HUES64 (cell line): ENCODE data around the gene SFXN4.

Experiments used
- H3K27ac ChIP-seq: 2 replicates; pipeline ENCODE4 v1.7.0; 2013; ENCODE audit warnings: low read depth, low read length, inconsistent platforms
- H3K27me3 ChIP-seq: 2 replicates; pipeline ENCODE4 v1.6.1; 2013; ENCODE audit warnings: mild to moderate bottlenecking, low read length; ENCODE audit not compliant: insufficient read depth
- H3K36me3 ChIP-seq: 2 replicates; pipeline ENCODE4 v1.6.1; 2013; ENCODE audit warnings: mild to moderate bottlenecking, low read length; ENCODE audit not compliant: insufficient read depth
- H3K4me1 ChIP-seq: 2 replicates; pipeline ENCODE4 v1.6.1; 2013; ENCODE audit warnings: mild to moderate bottlenecking, low read length, moderate library complexity; ENCODE audit not compliant: insufficient read depth
- H3K4me3 ChIP-seq: 2 replicates; pipeline ENCODE4 v1.5.1; 2013; ENCODE audit warnings: mild to moderate bottlenecking, low read length, moderate library complexity
- H3K9ac ChIP-seq: 2 replicates; pipeline ENCODE4 v1.6.1; 2013; ENCODE audit warnings: mild to moderate bottlenecking, low read depth, low read length
- H3K9me3 ChIP-seq: 2 replicates; pipeline ENCODE4 v1.6.1; 2013; ENCODE audit warnings: low read depth, low read length; ENCODE audit not compliant: insufficient read depth
- WGBS: fragments of 150-250, 120-280 bp; methylation state at CpG from one replicate; pipeline ENCODE4 v1.1.7; 2013; ENCODE audit warnings: missing lambda C conversion rate; 5-methylcytosine and 5-hydroxymethylcytosine counted together

The SFXN4 gene

DNA sequence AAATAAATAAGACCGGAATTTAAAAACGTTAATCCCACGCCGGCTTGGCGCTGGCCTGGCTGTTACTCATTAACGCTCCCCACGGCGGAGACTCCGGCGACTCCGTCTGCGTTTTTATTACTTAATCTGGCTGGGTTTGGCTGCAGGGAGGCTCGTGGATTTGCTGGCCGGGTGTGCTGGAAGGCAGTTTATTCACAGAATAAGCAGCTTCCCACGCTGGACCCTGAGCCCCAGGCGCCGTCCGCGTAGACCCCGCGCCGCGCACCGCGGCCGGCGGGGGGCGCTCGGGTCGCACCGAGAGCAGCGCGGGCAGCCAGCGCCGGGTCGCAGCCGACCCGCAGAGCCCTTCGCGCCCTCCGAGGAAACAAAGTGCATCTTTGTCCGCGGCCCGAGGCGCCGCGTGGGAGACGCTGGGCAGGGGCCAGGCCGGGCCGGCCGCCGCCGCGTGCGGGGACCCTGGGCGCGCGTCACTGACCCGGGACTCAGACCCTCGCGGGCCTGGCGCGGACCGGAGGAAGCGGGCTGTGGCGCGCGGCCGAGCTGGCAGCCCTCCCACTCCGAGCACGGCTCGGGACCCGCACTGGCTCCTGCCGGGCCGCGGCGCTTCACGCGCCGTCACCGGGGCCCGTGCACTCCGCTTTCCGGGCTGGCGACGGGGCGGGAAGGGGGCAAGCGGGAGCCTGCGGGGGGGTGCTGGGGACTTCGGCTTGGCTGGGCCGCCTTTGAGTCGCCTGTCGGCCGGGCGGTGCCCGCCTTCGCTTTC is 41.3 kb upstream of the SFXN4 start:
- WGBS, result 2% methylated on average over 97 of the region's 97 CpGs
- H3K27me3 ChIP-seq, result peaks cover 19% of the 10 kb centered on the region
- H3K27ac ChIP-seq, result peak overlapping the region; percentile 70; the same call in 1 of the 2 replicates
- peak overlapping the region; percentile 75 for H3K4me3 ChIP-seq
- peaks cover 30% of the 10 kb centered on the region for H3K4me1 ChIP-seq
- no peaks in the 10 kb centered on the region for H3K36me3 ChIP-seq
- H3K9ac ChIP-seq, result peak overlapping the region; percentile 93
- H3K9me3 ChIP-seq, result no peaks in the 10 kb centered on the region

DNA sequence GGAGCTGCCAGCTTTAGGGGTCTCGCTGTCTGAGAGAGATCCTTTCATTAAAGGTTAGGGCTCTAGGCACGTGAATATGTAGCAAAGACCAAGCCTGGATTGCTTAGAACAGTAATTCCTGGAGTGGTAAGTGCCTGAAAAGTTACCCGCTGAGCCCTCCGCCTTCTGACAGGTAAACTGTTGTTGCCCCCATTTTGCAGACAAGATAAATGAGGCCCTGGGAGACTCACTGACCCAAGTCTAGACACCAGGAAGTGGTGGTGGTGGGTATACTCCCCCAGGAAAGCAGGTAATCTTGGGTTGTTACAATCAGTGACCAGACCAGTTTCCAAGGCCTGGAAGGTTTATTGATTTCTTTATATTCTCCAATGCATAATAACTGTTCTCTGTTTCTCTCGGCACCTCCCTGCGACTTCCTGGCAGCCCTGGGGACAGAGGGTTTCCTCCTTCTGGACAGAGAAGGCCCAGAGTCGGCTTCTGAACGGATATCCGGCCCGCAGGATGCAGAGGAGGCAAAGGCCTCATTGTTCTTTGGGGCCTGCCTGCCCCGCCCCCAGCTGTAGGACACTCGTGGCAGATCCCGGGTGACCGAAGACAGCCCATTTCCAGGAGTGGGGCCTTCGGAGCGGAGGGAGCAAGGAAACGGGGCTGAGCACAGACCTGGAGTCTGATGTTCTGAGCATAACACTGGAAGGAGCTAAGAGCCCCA is 40.5 kb upstream of the SFXN4 start:
- no peaks in the 10 kb centered on the region for H3K36me3 ChIP-seq
- 57% methylated on average over 17 of the region's 17 CpGs for WGBS
- H3K9ac ChIP-seq, result peak overlapping the region; percentile 93; the same call in 1 of the 2 replicates
- H3K9me3 ChIP-seq, result no peaks in the 10 kb centered on the region
- peaks cover 23% of the 10 kb centered on the region for H3K4me1 ChIP-seq
- H3K4me3 ChIP-seq, result peak overlapping the region; percentile 75
- no peak overlapping the region for H3K27ac ChIP-seq
- peaks cover 19% of the 10 kb centered on the region for H3K27me3 ChIP-seq

DNA sequence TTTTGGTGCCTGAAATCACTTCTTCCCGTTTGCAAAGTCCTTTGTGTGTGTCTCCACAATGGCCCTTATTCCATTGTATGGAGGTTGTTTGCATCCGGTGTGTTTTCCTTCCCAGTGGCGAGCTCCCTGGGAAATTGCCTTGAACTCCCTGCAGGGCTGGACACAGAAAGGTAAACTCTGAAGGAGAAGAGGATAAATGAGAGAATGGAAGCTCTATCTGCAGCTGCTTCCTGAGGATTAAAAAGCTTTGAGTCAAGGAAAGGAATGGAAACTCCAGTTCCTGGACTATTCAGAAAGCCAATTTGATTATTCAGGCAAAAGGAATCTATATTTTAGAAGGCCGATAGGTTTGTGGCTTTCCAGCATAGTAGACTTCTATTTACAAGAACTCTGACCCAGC is 37.5 kb upstream of the SFXN4 start:
- Histone ChIP-seq H3K4me1 (no peaks in the 10 kb centered on the region; the same call in 1 of the 2 replicates), H3K27ac (peak overlapping the region; percentile 44; the same call in 1 of the 2 replicates), H3K27me3 (peaks cover 4% of the 10 kb centered on the region), H3K36me3 (no peaks in the 10 kb centered on the region), H3K9me3 (no peaks in the 10 kb centered on the region), H3K4me3 (no peak overlapping the region), H3K9ac (no peak overlapping the region)
- 65% methylated on average over 4 of the region's 4 CpGs for WGBS

DNA sequence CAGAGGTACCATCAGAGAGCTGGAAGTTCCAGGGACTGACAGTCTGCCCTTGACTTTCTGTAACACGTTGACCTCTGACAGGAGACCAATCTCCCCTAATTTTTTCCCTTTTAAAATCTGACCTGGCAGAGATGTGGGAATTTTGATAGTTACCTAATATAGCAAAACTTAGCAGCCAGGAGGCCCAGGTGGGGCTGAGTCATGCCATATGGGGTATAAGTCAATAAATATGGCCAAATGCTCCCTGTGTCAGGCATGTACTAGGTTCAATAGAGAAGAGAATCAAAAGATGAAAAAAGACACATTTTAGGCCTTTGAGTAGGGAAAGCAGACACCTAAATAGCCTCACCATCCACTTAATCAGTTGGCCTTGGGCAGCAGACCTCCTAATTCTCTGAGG is 35.7 kb upstream of the SFXN4 start:
- H3K27me3 ChIP-seq, result no peaks in the 10 kb centered on the region
- H3K9ac ChIP-seq, result no peak overlapping the region
- WGBS, result 82% methylated on average over 1 of the region's 1 CpG
- no peak overlapping the region for H3K4me3 ChIP-seq
- no peaks in the 10 kb centered on the region for H3K36me3 ChIP-seq
- no peaks in the 10 kb centered on the region for H3K9me3 ChIP-seq
- H3K27ac ChIP-seq, result no peak overlapping the region
- no peaks in the 10 kb centered on the region; the same call in 1 of the 2 replicates for H3K4me1 ChIP-seq

GRCh38 chr10:119199231-119199992 is 33.9 kb upstream of the SFXN4 start:
- WGBS, result 55% methylated on average over 9 of the region's 9 CpGs
- H3K27ac ChIP-seq, result no peak overlapping the region
- H3K9ac ChIP-seq, result no peak overlapping the region
- no peaks in the 10 kb centered on the region for H3K9me3 ChIP-seq
- no peak overlapping the region for H3K4me3 ChIP-seq
- no peaks in the 10 kb centered on the region for H3K27me3 ChIP-seq
- no peaks in the 10 kb centered on the region; the same call in 1 of the 2 replicates for H3K4me1 ChIP-seq
- H3K36me3 ChIP-seq, result no peaks in the 10 kb centered on the region

- Histone ChIP-seq H3K27ac (no peak overlapping the region), H3K36me3 (no peaks in the 10 kb centered on the region), H3K9ac (no peak overlapping the region), H3K27me3 (no peaks in the 10 kb centered on the region), H3K4me3 (no peak overlapping the region), H3K9me3 (no peaks in the 10 kb centered on the region), H3K4me1 (no peaks in the 10 kb centered on the region; the same call in 1 of the 2 replicates)
- WGBS, result 60% methylated on average over 7 of the region's 7 CpGs
Observed at GRCh38 chr10:119198438-119198837, 32.9 kb upstream of the SFXN4 start.

DNA sequence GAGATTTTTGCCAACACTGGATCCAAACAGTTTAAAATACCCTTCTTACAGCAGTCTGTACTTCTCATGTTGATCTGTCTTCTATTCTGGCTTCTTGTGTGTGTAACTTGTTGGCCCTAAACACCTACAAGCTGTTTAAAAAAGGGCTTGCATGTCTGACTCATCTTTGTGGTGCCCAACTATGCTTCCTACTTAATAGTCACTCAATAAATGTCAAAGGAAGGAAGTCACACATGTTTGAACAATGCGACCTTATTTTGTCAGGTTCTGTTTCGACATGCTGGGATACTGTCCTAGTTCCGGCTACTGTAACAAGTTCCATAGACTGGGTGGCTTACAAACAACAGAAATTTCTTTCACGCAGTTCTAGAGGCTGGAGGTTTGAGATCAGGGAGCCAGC is 32.4 kb upstream of the SFXN4 start:
- H3K9ac ChIP-seq, result no peak overlapping the region
- no peaks in the 10 kb centered on the region for H3K36me3 ChIP-seq

DNA sequence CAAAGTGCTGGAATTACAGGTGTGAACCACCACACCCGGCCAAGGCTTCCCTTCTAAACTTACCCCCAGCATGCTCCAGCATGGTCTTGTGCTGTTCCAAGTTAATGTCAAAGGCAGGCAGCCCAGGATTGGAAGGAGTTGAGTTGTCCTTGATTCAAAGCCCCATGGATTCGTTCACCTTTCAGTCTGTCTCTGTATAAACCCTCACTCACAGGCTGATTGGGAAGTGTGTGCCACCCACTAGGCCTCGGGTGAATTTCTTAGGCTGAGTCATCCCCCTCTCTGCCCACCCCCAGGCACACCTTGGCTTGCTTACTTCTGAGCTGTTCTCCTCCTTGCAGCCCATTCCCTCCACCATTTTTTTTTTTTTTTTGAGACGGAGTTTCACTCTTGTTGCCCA is 26.4 kb upstream of the SFXN4 start:
- Histone ChIP-seq H3K9me3 (no peaks in the 10 kb centered on the region), H3K9ac (no peak overlapping the region), H3K27me3 (no peaks in the 10 kb centered on the region), H3K4me3 (no peak overlapping the region), H3K4me1 (no peaks in the 10 kb centered on the region), H3K36me3 (no peaks in the 10 kb centered on the region), H3K27ac (no peak overlapping the region)
- WGBS, result 73% methylated on average over 4 of the region's 4 CpGs

More for the DNA sequence above, 32.4 kb upstream of the SFXN4 start:
- no peak overlapping the region for H3K4me3 ChIP-seq
- no peaks in the 10 kb centered on the region for H3K27me3 ChIP-seq
- WGBS, result 87% methylated on average over 4 of the region's 4 CpGs
- H3K27ac ChIP-seq, result no peak overlapping the region
- no peaks in the 10 kb centered on the region; the same call in 1 of the 2 replicates for H3K4me1 ChIP-seq
- no peaks in the 10 kb centered on the region for H3K9me3 ChIP-seq

- no peaks in the 10 kb centered on the region for H3K36me3 ChIP-seq
- 61% methylated on average over 4 of the region's 5 CpGs for WGBS
- H3K27me3 ChIP-seq, result no peaks in the 10 kb centered on the region
- H3K9ac ChIP-seq, result no peak overlapping the region
- H3K27ac ChIP-seq, result no peak overlapping the region
- H3K4me3 ChIP-seq, result no peak overlapping the region
- H3K4me1 ChIP-seq, result no peaks in the 10 kb centered on the region
- H3K9me3 ChIP-seq, result no peaks in the 10 kb centered on the region
Observed at GRCh38 chr10:119190954-119191785, 25.7 kb upstream of the SFXN4 start.

- no peak overlapping the region for H3K4me3 ChIP-seq
- H3K9me3 ChIP-seq, result no peaks in the 10 kb centered on the region
- peak overlapping the region; percentile 5; the same call in 1 of the 2 replicates for H3K9ac ChIP-seq
- H3K36me3 ChIP-seq, result no peaks in the 10 kb centered on the region
- WGBS, result 80% methylated on average over 4 of the region's 4 CpGs
- H3K27me3 ChIP-seq, result no peaks in the 10 kb centered on the region
- no peaks in the 10 kb centered on the region for H3K4me1 ChIP-seq
- H3K27ac ChIP-seq, result 0 out of 2 replicates have a peak overlapping the region, but pooled peaks have one; percentile 20
Observed at GRCh38 chr10:119190353-119190752, 24.8 kb upstream of the SFXN4 start.
